D721Med (cell line): Measurements from ENCODE around the gene EBI3.
"Not testable (repeated sequence)": the region's sequence is repeated elsewhere in the genome, so short reads cannot be mapped to it uniquely, and the experiment has no call there.

Source experiments
- DNase-seq: peaks from one replicate; pipeline ENCODE4 v3.0.0; 2011; ENCODE audit warnings: low spot score; ENCODE audit not compliant: insufficient read length
- FAIRE-seq: peaks from 2 replicates; lab custom pipeline; 2011; peaks lifted over from hg19 to GRCh38; lab: Jason Lieb, UNC
- CTCF ChIP-seq: IDR thresholded peaks from 2 replicates; pipeline ENCODE4 v1.5.1; 2012; ENCODE audit warnings: mild to moderate bottlenecking, control low read depth; ENCODE audit not compliant: insufficient read depth; ENCODE audit errors: missing control alignments

Gene EBI3

GRCh38 chr19:4266253-4267000, 37.1 kb downstream of the EBI3 start:
- DNase-seq: peak; percentile 3

GRCh38 chr19:4267101-4267900, 38.0 kb downstream of the EBI3 start:
- DNase-seq (peak; percentile 81), FAIRE-seq (no peak)
- peak; percentile 66 for TF ChIP-seq CTCF

More at GRCh38 chr19:4266253-4267000, 37.1 kb downstream of the EBI3 start:
- no peak for FAIRE-seq
- TF ChIP-seq CTCF: no peak

GRCh38 chr19:4267901-4268815, 38.8 kb downstream of the EBI3 start:
- DNase-seq: no peak
- no peak for TF ChIP-seq CTCF
- no peak for FAIRE-seq

- TF ChIP-seq CTCF: no peak
- FAIRE-seq: no peak
These were observed 39.6 kb downstream of the EBI3 start for GRCh38 chr19:4268816-4269430.

GRCh38 chr19:4272894-4273293, 43.6 kb downstream of the EBI3 start:
- FAIRE-seq (no peak), DNase-seq (no peak)
- no peak for TF ChIP-seq CTCF

More at GRCh38 chr19:4268816-4269430, 39.6 kb downstream of the EBI3 start:
- DNase-seq: no peak

GRCh38 chr19:4274321-4274686, 45.0 kb downstream of the EBI3 start:
- FAIRE-seq: not testable (repeated sequence)

GRCh38 chr19:4277191-4277696, 47.9 kb downstream of the EBI3 start:
- FAIRE-seq (no peak), DNase-seq (no peak)
- TF ChIP-seq CTCF: no peak

More at GRCh38 chr19:4274321-4274686, 45.0 kb downstream of the EBI3 start:
- DNase-seq: not testable (repeated sequence)
